Esophagus squamous epithelium (tissue), 4 donors: ENCODE measurements around the gene ZC3H12A.

ENCODE experiments used
- POLR2A ChIP-seq, 4 donors: fragments of 450-650 bp; IDR thresholded peaks; one replicate each; pipeline ENCODE4 v1.6.1; 2017; ENCODE audit warnings: antibody characterized with exemption in 4 of 4, mild to moderate bottlenecking in 4 of 4, moderate library complexity in 3 of 4
- TF ChIP-seq, protein P1 (sequence below), 6 experiments: fragments of 450-650 bp in 4 of 6; fragments of 200-600 bp in 2 of 6; sonication (generic) in 2 of 6; IDR thresholded peaks; one replicate each; pipeline ENCODE4 v1.5.1; 2016 to 2019; ENCODE audit warnings: antibody characterized with exemption in 6 of 6, mild to moderate bottlenecking in 4 of 6, moderate library complexity in 4 of 6

- TF ChIP-seq, protein P1, sequence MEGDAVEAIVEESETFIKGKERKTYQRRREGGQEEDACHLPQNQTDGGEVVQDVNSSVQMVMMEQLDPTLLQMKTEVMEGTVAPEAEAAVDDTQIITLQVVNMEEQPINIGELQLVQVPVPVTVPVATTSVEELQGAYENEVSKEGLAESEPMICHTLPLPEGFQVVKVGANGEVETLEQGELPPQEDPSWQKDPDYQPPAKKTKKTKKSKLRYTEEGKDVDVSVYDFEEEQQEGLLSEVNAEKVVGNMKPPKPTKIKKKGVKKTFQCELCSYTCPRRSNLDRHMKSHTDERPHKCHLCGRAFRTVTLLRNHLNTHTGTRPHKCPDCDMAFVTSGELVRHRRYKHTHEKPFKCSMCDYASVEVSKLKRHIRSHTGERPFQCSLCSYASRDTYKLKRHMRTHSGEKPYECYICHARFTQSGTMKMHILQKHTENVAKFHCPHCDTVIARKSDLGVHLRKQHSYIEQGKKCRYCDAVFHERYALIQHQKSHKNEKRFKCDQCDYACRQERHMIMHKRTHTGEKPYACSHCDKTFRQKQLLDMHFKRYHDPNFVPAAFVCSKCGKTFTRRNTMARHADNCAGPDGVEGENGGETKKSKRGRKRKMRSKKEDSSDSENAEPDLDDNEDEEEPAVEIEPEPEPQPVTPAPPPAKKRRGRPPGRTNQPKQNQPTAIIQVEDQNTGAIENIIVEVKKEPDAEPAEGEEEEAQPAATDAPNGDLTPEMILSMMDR (IDR thresholded peaks at IDR 0.05) = peak; percentile 77 to 89 (median 82)
- TF ChIP-seq POLR2A (IDR thresholded peaks at IDR 0.05) = no peak
These were observed 39.8 kb upstream of the ZC3H12A start for GRCh38 chr1:37434292-37435225.
